ENCODE data around the gene SETMAR.

The SETMAR gene

DNA sequence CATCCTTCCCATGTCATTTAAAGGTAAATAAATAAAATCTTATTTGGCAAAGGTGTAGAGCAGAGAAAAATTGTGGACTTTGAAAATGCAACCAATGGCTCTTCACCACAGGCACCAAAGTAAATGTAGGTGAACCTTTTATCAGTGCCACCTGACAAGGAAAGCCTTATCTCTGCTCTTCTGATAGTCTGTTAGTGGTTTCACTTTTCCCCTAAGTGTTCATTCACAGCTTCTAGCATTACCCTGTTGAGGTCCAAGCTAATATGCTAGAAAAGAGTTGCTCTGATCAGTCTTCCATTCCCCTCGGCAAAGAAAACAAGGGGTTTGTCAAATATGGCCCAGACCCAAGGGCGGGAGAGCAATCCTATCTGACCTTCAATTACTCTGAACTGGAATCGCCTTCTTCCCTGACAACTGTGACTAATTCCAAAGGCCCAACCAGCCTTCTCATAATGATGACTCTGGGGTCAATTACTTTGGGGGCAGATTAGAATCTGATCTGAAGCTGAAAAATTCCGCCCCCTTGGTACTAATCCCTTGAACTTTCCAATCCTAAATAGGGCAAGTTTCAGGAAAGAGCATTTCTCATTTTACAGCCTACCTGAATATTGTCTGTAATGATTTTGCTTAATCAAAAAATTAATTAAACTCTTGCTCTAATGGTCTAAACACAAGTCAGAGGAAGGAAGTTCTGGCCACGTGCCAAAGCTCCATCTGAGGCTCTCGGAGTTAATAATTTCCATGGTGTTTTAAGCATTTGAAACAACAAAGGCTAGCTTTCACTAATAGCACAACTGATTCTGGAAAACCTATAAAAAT is 52.4 kb downstream of the SETMAR start:
- peak; percentile 3 for DNase-seq

GRCh38 chr3:4356220-4356540 is 53.0 kb downstream of the SETMAR start:
- no peak for DNase-seq

DNA sequence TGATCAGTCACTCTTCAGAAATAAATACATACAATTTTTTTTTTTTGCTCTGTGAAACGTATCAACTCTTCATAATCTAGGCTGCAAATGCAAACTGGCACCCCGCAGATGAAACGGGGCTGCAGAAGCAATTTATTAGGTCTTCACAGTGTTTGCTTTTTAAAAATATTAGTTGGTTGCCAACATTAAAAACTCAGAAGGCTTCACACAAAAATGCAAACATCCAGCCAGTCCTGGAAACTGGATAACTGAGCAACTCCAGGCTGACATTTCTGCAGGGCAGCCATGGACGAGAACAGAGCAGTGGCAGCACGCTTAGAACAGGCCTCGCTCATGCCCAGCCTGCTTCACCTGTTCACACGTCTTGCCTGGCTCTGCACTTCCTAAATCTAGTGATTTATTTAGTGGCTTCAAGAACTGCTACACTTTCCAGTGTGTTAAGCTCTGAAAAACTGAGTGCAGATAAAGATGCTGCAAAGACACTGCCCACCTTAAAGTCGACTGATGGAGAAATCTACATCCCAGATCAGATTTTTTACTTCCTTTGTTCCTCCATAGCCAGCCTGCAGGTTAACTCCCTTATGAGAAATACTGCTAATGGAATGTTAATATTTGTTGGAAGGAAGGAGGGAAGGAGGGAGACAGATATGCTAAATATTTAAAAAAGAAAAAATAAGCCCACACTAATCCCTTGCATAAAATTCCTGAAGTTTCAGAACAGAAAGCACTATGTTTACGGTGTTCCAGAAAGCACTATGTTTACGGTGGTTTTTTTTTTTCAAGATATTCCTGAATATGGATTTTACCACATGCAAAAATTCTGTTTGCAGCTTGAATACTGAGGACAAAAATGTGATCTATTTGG is 53.6 kb downstream of the SETMAR start:
- no peak for DNase-seq

DNA sequence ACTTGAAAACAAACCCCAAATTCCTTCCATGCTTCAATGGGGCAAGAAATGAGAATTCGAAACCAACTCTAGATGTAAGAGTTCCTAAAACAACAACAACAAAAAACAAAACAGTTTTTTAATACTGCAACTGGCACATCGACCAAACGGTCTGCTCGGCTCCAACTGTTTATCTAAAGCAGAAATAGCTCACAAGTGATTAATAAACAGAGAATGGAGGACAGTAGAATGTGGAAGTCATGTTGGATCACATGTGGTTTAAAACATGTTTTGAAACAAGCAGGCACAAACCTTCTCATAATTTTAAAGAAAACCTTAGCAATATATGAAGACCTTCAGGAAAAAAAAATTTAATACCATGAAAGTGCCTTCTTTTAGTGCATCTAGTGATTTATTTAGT is 55.1 kb downstream of the SETMAR start:
- no peak for DNase-seq

GRCh38 chr3:4359805-4360502 is 56.8 kb downstream of the SETMAR start:
- DNase-seq = no peak

- DNase-seq = no peak
These were observed 57.6 kb downstream of the SETMAR start for GRCh38 chr3:4360817-4361216.

GRCh38 chr3:4362523-4362922 is 59.4 kb downstream of the SETMAR start:
- no peak for DNase-seq
